Measurements from ENCODE around the gene PRKCH.

The PRKCH gene

DNA sequence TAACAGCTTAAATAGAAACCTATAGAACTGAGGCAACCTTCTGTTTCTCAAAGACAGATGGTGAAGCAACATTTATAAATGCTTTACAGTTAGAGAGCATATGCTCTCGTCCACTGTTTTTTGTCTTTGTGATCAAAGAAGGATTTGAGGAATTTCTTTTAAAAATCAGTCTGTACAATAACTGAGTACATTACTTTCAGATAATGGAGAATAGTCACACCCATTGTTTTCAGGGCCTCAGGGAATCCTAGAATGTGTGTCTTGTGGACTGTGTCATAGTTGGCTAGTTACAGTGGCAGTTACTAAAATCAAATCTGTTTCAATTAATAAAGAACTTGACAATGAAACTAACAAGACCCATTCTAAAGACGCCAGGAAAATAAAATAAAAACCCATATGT lies 107.9 kb downstream of the PRKCH start:
- Histone ChIP-seq H3K4me1 (ENCODE audit: control insufficient read depth, insufficient read depth, low read length) (peaks cover 7% of the 10 kb centered on the region; the same call in 1 of the 2 replicates), H3K27ac (ENCODE audit: low read depth, low read length) (no peak overlapping the region), H3K27me3 (ENCODE audit: control insufficient read depth, insufficient read depth, low read length) (no peaks in the 10 kb centered on the region), H3K36me3 (ENCODE audit: control insufficient read depth, insufficient read depth, low read length) (no peaks in the 10 kb centered on the region), H3K9ac (ENCODE audit: low read length) (no peak overlapping the region), H3K9me3 (ENCODE audit: control insufficient read depth, insufficient read depth, low read depth, low read length) (peaks cover 20% of the 10 kb centered on the region), H3K4me3 (ENCODE audit: low read depth, low read length) (no peak overlapping the region)

DNA sequence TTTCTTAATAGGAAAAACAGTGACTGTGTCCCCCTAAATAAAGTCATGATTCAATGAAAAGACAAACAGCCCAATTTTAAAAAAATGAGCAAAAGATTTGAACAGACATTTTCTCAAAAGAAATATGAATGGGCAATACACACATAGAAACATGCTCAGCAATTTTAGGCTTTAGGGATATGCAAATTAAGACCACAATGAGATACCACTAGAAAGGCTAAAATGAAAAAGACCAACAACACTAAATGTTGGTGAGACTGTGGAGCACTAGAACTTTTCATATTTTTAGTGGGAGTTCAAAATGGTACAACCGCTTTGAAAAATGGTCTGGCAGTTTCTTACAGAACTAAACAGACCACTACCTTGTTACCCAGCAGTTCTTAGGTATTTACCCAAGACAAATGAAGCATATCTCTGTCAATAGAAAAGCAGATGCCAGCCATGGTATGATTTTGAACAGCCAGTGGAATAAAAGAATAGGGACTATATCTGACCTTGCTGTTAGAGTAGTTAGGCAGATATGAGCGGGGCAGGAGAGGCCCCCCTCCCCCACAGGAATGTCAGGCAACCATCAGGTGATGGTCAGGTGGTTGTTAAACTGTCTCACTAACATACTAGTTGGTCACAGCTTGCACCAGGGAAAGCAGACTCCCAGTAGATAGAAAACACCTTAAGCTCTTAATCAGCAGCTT lies 108.8 kb downstream of the PRKCH start:
- Histone ChIP-seq H3K27me3 (ENCODE audit: control insufficient read depth, insufficient read depth, low read length) (no peaks in the 10 kb centered on the region), H3K27ac (ENCODE audit: low read depth, low read length) (no peak overlapping the region)

DNA sequence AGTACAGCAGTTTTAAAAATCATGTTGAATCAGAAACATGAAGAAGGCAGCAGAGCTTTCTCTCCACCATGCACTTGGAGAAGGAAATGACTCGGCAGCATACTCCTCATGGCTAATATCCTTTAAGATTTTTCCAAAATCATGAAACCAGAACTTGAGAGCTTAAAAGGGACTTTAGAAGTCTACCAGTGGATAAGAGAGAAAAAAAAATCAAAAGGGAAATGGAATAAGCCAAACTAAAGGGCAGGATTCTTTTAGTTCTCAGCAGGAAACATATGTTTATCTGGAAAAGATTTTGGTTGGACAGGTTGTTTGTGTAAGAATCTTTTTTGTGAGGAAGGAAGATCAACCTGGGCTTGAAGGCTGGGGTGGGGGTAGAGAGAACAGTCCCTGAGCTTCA lies 111.8 kb downstream of the PRKCH start:
- H3K27ac ChIP-seq (ENCODE audit: low read depth, low read length): no peak overlapping the region
- H3K27me3 ChIP-seq (ENCODE audit: control insufficient read depth, insufficient read depth, low read length): no peaks in the 10 kb centered on the region
- H3K9me3 ChIP-seq (ENCODE audit: control insufficient read depth, insufficient read depth, low read depth, low read length): peaks cover 4% of the 10 kb centered on the region; the same call in 1 of the 2 replicates
- H3K4me3 ChIP-seq (ENCODE audit: low read depth, low read length): no peak overlapping the region
- H3K36me3 ChIP-seq (ENCODE audit: control insufficient read depth, insufficient read depth, low read length): no peaks in the 10 kb centered on the region
- no peak overlapping the region for H3K9ac ChIP-seq (ENCODE audit: low read length)
- H3K4me1 ChIP-seq (ENCODE audit: control insufficient read depth, insufficient read depth, low read length): peaks cover 11% of the 10 kb centered on the region

More for the DNA sequence above, 108.8 kb downstream of the PRKCH start:
- H3K4me3 ChIP-seq (ENCODE audit: low read depth, low read length): no peak overlapping the region
- peaks cover 7% of the 10 kb centered on the region; the same call in 1 of the 2 replicates for H3K4me1 ChIP-seq (ENCODE audit: control insufficient read depth, insufficient read depth, low read length)
- H3K9ac ChIP-seq (ENCODE audit: low read length): no peak overlapping the region
- no peaks in the 10 kb centered on the region for H3K36me3 ChIP-seq (ENCODE audit: control insufficient read depth, insufficient read depth, low read length)
- peaks cover 14% of the 10 kb centered on the region for H3K9me3 ChIP-seq (ENCODE audit: control insufficient read depth, insufficient read depth, low read depth, low read length)

DNA sequence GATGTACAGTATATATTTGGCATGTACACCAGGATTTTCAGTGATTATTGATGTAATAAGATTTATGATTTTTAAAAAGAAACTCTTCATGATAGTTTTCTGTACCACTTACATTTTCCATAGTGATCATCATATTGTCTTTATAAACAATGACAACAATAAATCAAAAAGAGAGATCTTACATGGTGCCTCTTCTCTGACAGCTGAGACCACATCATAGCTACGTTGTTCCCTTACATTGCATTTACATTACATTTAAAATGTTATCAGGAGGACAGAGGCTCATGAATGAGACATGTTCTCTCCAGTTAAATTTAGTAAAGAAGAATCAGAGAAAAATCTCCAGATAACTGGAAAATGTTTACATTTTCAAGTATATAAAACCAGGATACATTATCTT lies 112.4 kb downstream of the PRKCH start:
- no peaks in the 10 kb centered on the region for H3K36me3 ChIP-seq (ENCODE audit: control insufficient read depth, insufficient read depth, low read length)
- peaks cover 4% of the 10 kb centered on the region; the same call in 1 of the 2 replicates for H3K9me3 ChIP-seq (ENCODE audit: control insufficient read depth, insufficient read depth, low read depth, low read length)
- H3K27me3 ChIP-seq (ENCODE audit: control insufficient read depth, insufficient read depth, low read length): no peaks in the 10 kb centered on the region
- no peak overlapping the region for H3K27ac ChIP-seq (ENCODE audit: low read depth, low read length)
- H3K9ac ChIP-seq (ENCODE audit: low read length): no peak overlapping the region
- H3K4me1 ChIP-seq (ENCODE audit: control insufficient read depth, insufficient read depth, low read length): peaks cover 15% of the 10 kb centered on the region
- no peak overlapping the region for H3K4me3 ChIP-seq (ENCODE audit: low read depth, low read length)

DNA sequence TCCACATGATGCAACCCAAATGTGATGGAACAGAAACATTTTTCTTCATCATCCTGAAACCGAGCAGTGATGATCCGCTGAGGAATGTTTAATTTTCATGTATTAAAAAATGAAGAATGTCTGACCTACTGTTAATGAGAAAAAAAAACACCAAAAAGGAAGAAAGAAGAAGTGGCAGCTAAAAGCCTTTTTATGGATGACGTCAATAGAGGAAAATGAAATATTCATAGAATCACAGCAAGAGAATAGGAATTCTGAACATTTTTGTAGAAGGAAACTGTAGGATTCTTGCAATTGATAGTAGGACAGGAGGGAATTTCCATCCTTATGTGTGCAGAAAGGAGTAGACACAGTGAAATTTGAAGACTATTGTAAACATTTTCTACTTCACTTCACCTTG lies 112.9 kb downstream of the PRKCH start:
- H3K36me3 ChIP-seq (ENCODE audit: control insufficient read depth, insufficient read depth, low read length): no peaks in the 10 kb centered on the region
- H3K27me3 ChIP-seq (ENCODE audit: control insufficient read depth, insufficient read depth, low read length): no peaks in the 10 kb centered on the region
- H3K9me3 ChIP-seq (ENCODE audit: control insufficient read depth, insufficient read depth, low read depth, low read length): peaks cover 4% of the 10 kb centered on the region; the same call in 1 of the 2 replicates
- peaks cover 15% of the 10 kb centered on the region for H3K4me1 ChIP-seq (ENCODE audit: control insufficient read depth, insufficient read depth, low read length)
- H3K9ac ChIP-seq (ENCODE audit: low read length): no peak overlapping the region
- H3K27ac ChIP-seq (ENCODE audit: low read depth, low read length): no peak overlapping the region
- H3K4me3 ChIP-seq (ENCODE audit: low read depth, low read length): no peak overlapping the region

DNA sequence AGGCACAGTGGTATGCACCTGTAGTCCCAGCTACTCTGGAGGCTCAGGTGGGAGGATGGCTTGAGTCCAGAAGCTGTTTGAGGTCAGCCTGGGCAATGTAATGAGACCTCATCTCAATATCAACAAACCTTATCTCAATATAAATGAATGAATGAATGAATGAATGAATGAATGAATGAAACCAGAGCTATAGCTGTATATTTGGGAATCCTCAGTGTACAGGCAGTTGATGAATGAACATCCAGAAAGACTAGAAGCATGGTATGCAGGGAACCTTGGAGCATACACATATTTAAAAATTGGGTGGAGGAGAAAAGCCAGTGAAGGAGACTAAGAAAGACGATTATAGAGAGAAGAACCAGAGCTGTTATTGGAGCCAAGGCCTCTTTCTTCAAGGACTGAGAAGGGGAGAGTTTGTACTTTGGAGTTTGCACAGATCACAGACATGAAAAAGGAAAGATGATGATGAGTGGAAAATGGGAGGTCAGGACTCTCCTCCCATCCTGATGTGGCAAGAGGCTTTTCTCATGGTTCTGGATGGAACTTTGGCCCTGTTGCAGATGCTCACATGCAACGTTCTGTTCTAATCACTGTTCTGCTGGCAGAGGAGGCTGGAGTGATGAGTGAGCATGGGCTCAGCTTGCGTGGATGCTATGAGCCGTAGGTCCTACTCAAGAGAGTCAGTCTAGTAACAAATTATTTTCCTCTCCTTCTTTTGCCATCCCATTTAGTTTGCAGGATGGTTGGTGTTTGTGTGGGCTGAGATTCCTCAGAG lies 114.4 kb downstream of the PRKCH start:
- no peaks in the 10 kb centered on the region for H3K27me3 ChIP-seq (ENCODE audit: control insufficient read depth, insufficient read depth, low read length)
- no peaks in the 10 kb centered on the region for H3K36me3 ChIP-seq (ENCODE audit: control insufficient read depth, insufficient read depth, low read length)
- H3K9me3 ChIP-seq (ENCODE audit: control insufficient read depth, insufficient read depth, low read depth, low read length): peaks cover 4% of the 10 kb centered on the region; the same call in 1 of the 2 replicates
- H3K4me3 ChIP-seq (ENCODE audit: low read depth, low read length): no peak overlapping the region
- H3K27ac ChIP-seq (ENCODE audit: low read depth, low read length): no peak overlapping the region
- H3K9ac ChIP-seq (ENCODE audit: low read length): no peak overlapping the region
- peaks cover 23% of the 10 kb centered on the region for H3K4me1 ChIP-seq (ENCODE audit: control insufficient read depth, insufficient read depth, low read length)

DNA sequence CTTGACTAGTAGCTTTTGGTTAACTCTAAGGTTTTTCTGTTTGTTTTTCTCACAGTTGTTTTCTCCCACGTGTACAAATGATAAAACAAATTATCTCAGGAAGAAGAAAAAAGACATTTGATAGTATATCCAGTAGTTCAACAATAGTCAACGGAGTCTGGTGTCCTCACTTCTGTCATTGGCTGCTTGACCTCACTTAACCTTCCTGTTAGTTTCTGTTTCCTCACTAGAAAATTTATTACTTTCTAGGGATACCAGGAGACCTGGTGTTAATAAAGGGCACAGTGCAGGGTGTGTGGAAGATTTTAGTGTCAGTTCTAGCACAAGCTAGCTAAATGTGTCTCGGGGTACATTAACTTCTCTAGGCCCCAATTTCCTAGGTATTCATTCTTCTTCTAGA lies 116.0 kb downstream of the PRKCH start:
- Histone ChIP-seq H3K36me3 (ENCODE audit: control insufficient read depth, insufficient read depth, low read length) (no peaks in the 10 kb centered on the region), H3K9me3 (ENCODE audit: control insufficient read depth, insufficient read depth, low read depth, low read length) (no peaks in the 10 kb centered on the region), H3K27me3 (ENCODE audit: control insufficient read depth, insufficient read depth, low read length) (no peaks in the 10 kb centered on the region), H3K4me1 (ENCODE audit: control insufficient read depth, insufficient read depth, low read length) (peaks cover 23% of the 10 kb centered on the region), H3K4me3 (ENCODE audit: low read depth, low read length) (no peak overlapping the region), H3K27ac (ENCODE audit: low read depth, low read length) (no peak overlapping the region), H3K9ac (ENCODE audit: low read length) (no peak overlapping the region)

DNA sequence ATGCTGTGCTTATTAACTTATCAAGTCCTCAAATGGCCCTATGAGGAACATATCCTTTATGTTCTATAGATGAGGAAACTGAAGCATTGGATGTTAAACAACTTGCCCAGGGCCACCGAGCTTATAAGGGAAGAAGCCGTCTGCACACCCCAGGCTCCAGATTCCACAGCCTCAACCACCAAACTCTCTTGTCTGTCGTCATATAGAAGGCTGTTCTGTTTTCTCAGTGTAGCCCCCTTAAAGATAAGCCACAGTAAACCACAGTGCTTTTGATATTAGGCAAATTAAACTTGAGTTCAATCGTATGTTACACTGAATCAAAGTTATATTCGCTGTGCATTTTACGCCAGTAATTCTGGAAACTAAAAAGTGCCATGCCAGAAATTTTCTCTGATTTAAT lies 116.7 kb downstream of the PRKCH start:
- Histone ChIP-seq H3K9me3 (ENCODE audit: control insufficient read depth, insufficient read depth, low read depth, low read length) (no peaks in the 10 kb centered on the region), H3K27me3 (ENCODE audit: control insufficient read depth, insufficient read depth, low read length) (no peaks in the 10 kb centered on the region), H3K4me3 (ENCODE audit: low read depth, low read length) (no peak overlapping the region), H3K9ac (ENCODE audit: low read length) (no peak overlapping the region), H3K36me3 (ENCODE audit: control insufficient read depth, insufficient read depth, low read length) (no peaks in the 10 kb centered on the region), H3K4me1 (ENCODE audit: control insufficient read depth, insufficient read depth, low read length) (peaks cover 23% of the 10 kb centered on the region), H3K27ac (ENCODE audit: low read depth, low read length) (peak overlapping the region; percentile 4; the same call in 1 of the 2 replicates)

DNA sequence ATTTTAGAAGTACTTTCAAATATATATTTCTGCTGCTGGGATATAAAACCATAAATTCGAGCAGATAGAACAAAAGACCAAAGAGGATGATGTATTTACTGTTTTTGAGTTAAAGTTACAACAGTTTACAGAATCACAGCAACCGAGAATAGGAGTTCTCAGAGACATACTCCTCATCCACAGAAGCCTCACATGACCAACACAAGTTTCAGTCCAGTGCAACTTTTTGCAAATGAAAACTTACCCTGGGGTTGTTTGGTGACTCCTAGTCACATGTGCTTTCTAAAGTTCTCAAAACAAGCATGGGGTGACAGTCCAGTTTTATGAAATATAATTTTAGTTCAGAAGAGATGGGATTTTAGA lies 117.1 kb downstream of the PRKCH start:
- Histone ChIP-seq H3K4me3 (ENCODE audit: low read depth, low read length) (0 out of 2 replicates have a peak overlapping the region, but pooled peaks have one; percentile 23), H3K9me3 (ENCODE audit: control insufficient read depth, insufficient read depth, low read depth, low read length) (no peaks in the 10 kb centered on the region), H3K9ac (ENCODE audit: low read length) (no peak overlapping the region), H3K4me1 (ENCODE audit: control insufficient read depth, insufficient read depth, low read length) (peaks cover 23% of the 10 kb centered on the region), H3K27me3 (ENCODE audit: control insufficient read depth, insufficient read depth, low read length) (no peaks in the 10 kb centered on the region), H3K27ac (ENCODE audit: low read depth, low read length) (peak overlapping the region; percentile 4; the same call in 1 of the 2 replicates), H3K36me3 (ENCODE audit: control insufficient read depth, insufficient read depth, low read length) (no peaks in the 10 kb centered on the region)

DNA sequence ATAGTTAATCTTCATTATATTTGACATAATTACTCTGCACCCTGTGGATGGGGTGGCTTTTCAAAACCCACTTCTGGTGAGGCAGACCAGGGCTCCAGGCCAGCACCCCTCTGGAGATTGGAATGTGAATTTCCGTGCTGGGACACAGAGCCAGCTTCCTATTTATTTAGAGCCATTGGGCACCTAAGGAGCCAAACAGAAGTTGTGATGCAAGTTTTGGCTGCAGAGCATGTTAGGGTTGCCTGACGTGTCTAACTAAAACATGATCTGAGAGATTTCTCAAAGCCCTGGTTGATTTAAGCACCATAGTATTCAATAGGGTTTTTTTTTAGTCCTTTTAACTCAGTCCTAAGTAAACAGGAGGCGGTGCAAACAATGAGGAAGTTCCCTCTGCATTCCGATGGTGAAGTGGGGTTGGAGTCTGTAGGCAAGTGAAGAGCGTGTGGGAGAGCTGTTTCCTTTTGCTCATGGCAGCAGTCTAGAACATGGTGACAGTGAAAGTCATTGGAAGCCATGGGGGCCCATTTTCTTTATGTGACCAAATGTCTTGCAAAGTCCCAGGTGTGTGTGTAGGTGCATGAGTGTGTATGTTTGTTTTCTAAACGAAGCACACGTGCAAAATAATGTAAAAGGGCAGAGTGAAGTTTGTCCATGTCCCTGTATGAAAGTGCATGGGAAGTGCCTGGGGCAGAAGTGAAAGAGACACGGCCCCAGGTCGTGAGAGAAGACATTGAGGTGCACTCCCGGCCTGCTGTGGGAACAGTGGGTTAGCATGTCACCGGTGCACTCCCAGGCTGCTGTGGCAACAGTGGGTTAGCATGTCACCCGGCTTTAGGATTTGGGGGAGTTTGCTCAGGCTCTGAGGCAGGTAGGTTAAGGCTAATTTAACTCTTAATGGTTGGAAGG lies 117.7 kb downstream of the PRKCH start:
- peaks cover 23% of the 10 kb centered on the region for H3K4me1 ChIP-seq (ENCODE audit: control insufficient read depth, insufficient read depth, low read length)
- 0 out of 2 replicates have a peak overlapping the region, but pooled peaks have one; percentile 4 for H3K27ac ChIP-seq (ENCODE audit: low read depth, low read length)
- H3K9me3 ChIP-seq (ENCODE audit: control insufficient read depth, insufficient read depth, low read depth, low read length): no peaks in the 10 kb centered on the region
- H3K36me3 ChIP-seq (ENCODE audit: control insufficient read depth, insufficient read depth, low read length): no peaks in the 10 kb centered on the region
- no peaks in the 10 kb centered on the region for H3K27me3 ChIP-seq (ENCODE audit: control insufficient read depth, insufficient read depth, low read length)
- H3K4me3 ChIP-seq (ENCODE audit: low read depth, low read length): peak overlapping the region; percentile 23
- no peak overlapping the region for H3K9ac ChIP-seq (ENCODE audit: low read length)
